ENCODE measurements around the gene DIRAS2.
"Not testable (repeated sequence)": the region's sequence is repeated elsewhere in the genome, so short reads cannot be mapped to it uniquely, and the experiment has no call there.

DIRAS2 gene

GRCh38 chr9:90642570-90643539 is at the start of gene DIRAS2:
Gene DIRAS2 (minus strand): TSS chr9:90642824. CDS start chr9:90613827, 28,997 bp downstream.
- peak; percentile 94 for DNase-seq

- DNase-seq: no peak
Measured at GRCh38 chr9:90684736-90685135, 42.1 kb upstream of the DIRAS2 start.

- no peak for DNase-seq
Measured at GRCh38 chr9:90684106-90684505, 41.5 kb upstream of the DIRAS2 start.

GRCh38 chr9:90680534-90680933 is 37.9 kb upstream of the DIRAS2 start:
- DNase-seq: peak; percentile 18

GRCh38 chr9:90665072-90665471 is 22.4 kb upstream of the DIRAS2 start:
- DNase-seq: no peak

GRCh38 chr9:90659650-90660364 is 17.2 kb upstream of the DIRAS2 start:
- no peak for DNase-seq

GRCh38 chr9:90658783-90659182 is 16.2 kb upstream of the DIRAS2 start:
- no peak for DNase-seq

GRCh38 chr9:90658181-90658580 is 15.6 kb upstream of the DIRAS2 start:
- DNase-seq: no peak

GRCh38 chr9:90656876-90657275 is 14.3 kb upstream of the DIRAS2 start:
- DNase-seq: not testable (repeated sequence)

- no peak for DNase-seq
Measured at GRCh38 chr9:90651246-90651645, 8.6 kb upstream of the DIRAS2 start.

GRCh38 chr9:90647843-90648242 is 5.2 kb upstream of the DIRAS2 start:
- DNase-seq: no peak

GRCh38 chr9:90645721-90646120 is 3.1 kb upstream of the DIRAS2 start:
- no peak for DNase-seq

- no peak for DNase-seq
Measured at GRCh38 chr9:90641884-90642487, 638 bp downstream of the DIRAS2 start.

- DNase-seq: no peak
Measured at GRCh38 chr9:90641086-90641485, 1.5 kb downstream of the DIRAS2 start.

- DNase-seq: no peak
Measured at GRCh38 chr9:90640361-90640760, 2.3 kb downstream of the DIRAS2 start.

- no peak for DNase-seq
Measured at GRCh38 chr9:90637626-90638025, 5.0 kb downstream of the DIRAS2 start.

- no peak for DNase-seq
Measured at GRCh38 chr9:90632647-90633207, 9.9 kb downstream of the DIRAS2 start.

- DNase-seq: no peak
Measured at GRCh38 chr9:90631964-90632363, 10.7 kb downstream of the DIRAS2 start.

- DNase-seq: no peak
Measured at GRCh38 chr9:90629991-90630390, 12.6 kb downstream of the DIRAS2 start.

- DNase-seq: no peak
Measured at GRCh38 chr9:90629354-90629753, 13.3 kb downstream of the DIRAS2 start.

- DNase-seq: no peak
Measured at GRCh38 chr9:90616806-90617205, 25.8 kb downstream of the DIRAS2 start.

- no peak for DNase-seq
Measured at GRCh38 chr9:90613502-90613901, 29.1 kb downstream of the DIRAS2 start.

- no peak for DNase-seq
Measured at GRCh38 chr9:90612957-90613356, 29.7 kb downstream of the DIRAS2 start.

Data from NCI-H2029 (cell line).